Osteoblast (primary cell): ENCODE measurements around the gene LZTS2. TPM values are rescaled to one million over a fixed set of nuclear protein-coding genes. Genes with fewer than 3 reads are reported as not detected.
A peak's percentile ranks its signal among the peaks of the same experiment; 100 is the strongest.

Experiments
- DNase-seq: peaks from one replicate; pipeline ENCODE4 v3.0.0; 2011; ENCODE audit warnings: low spot score, mixed read lengths; ENCODE audit not compliant: insufficient read length; ENCODE audit errors: missing footprints
- H2AFZ ChIP-seq: 2 replicates; pipeline ENCODE4 v1.6.0; 2011; ENCODE audit warnings: mild to moderate bottlenecking, low read length
- H3K27ac ChIP-seq: 2 replicates; pipeline ENCODE4 v1.5.1; 2011; ENCODE audit warnings: mild to moderate bottlenecking, low read depth, low read length, moderate library complexity
- H3K27me3 ChIP-seq: 2 replicates; pipeline ENCODE4 v1.6.0; 2012; ENCODE audit warnings: mild to moderate bottlenecking, control low read depth, inconsistent platforms, low read length, moderate library complexity; ENCODE audit not compliant: insufficient read depth
- H3K36me3 ChIP-seq: 2 replicates; pipeline ENCODE4 v1.5.1; 2011; ENCODE audit warnings: mild to moderate bottlenecking, low read length, control low read depth, moderate library complexity; ENCODE audit not compliant: insufficient read depth
- H3K4me1 ChIP-seq: 2 replicates; pipeline ENCODE4 v1.5.1; 2011; ENCODE audit warnings: mild to moderate bottlenecking, low read length, control low read depth, moderate library complexity; ENCODE audit not compliant: insufficient read depth
- H3K4me2 ChIP-seq: 2 replicates; pipeline ENCODE4 v1.6.0; 2011; ENCODE audit warnings: mild to moderate bottlenecking, low read length; ENCODE audit not compliant: insufficient read depth
- H3K4me3 ChIP-seq: fragments of 200-600 bp; sonication (generic); 3 replicates; pipeline ENCODE4 v1.5.1; 2012; ENCODE audit warnings: mild to moderate bottlenecking, low read length, inconsistent platforms; ENCODE audit not compliant: insufficient read depth
- H3K79me2 ChIP-seq: 2 replicates; pipeline ENCODE4 v1.6.0; 2012; ENCODE audit warnings: mild to moderate bottlenecking, low read length, control low read depth, inconsistent platforms; ENCODE audit not compliant: insufficient read depth
- H3K9me3 ChIP-seq: 2 replicates; pipeline ENCODE4 v1.5.1; 2011; ENCODE audit warnings: low read depth, low read length, control low read depth
- H4K20me1 ChIP-seq: 2 replicates; pipeline ENCODE4 v1.6.0; 2012; ENCODE audit warnings: mild to moderate bottlenecking, low read length, control low read depth; ENCODE audit not compliant: insufficient read depth
- CTCF ChIP-seq: IDR thresholded peaks from 2 replicates; pipeline ENCODE4 v1.5.1; 2011; ENCODE audit warnings: mild to moderate bottlenecking, low read depth, low read length, moderate library complexity; ENCODE audit errors: extremely low read depth
- total RNA-seq: library from RNA; depleted of rRNA; stranded (reverse); fragments of >200 nt; gene quantifications from 2 replicates; pipeline ENCODE4 v1.2.3, GENCODE V29; 2012

Gene LZTS2
- total RNA-seq, 1 donor = 127 TPM

- TF ChIP-seq CTCF = no peak
- DNase-seq = peak; percentile 93
- Histone ChIP-seq H3K36me3 (peaks cover 12% of the 10 kb centered on the region), H2AFZ (peak overlapping the region; percentile 85), H4K20me1 (peaks cover 4% of the 10 kb centered on the region), H3K79me2 (peaks cover 21% of the 10 kb centered on the region), H3K27ac (no peak overlapping the region), H3K4me3 (peak overlapping the region; percentile 88), H3K4me1 (peaks cover 31% of the 10 kb centered on the region), H3K27me3 (no peaks in the 10 kb centered on the region), H3K4me2 (peak overlapping the region; percentile 99), H3K9me3 (no peaks in the 10 kb centered on the region)
Measured at GRCh38 chr10:100996678-100997359, 2.8 kb upstream of the LZTS2 start.

GRCh38 chr10:100997360-100998182 is 2.0 kb upstream of the LZTS2 start:
- Histone ChIP-seq H2AFZ (peak overlapping the region; percentile 85), H3K36me3 (peaks cover 13% of the 10 kb centered on the region), H3K9me3 (no peaks in the 10 kb centered on the region), H3K4me1 (peaks cover 38% of the 10 kb centered on the region), H3K27me3 (no peaks in the 10 kb centered on the region), H4K20me1 (peaks cover 12% of the 10 kb centered on the region), H3K4me3 (peak overlapping the region; percentile 88), H3K27ac (peak overlapping the region; percentile 99), H3K79me2 (peaks cover 28% of the 10 kb centered on the region), H3K4me2 (peak overlapping the region; percentile 99)
- peak; percentile 84 for TF ChIP-seq CTCF
- DNase-seq = peak; percentile 99

GRCh38 chr10:100998183-100998990 is 1.2 kb upstream of the LZTS2 start:
- peaks cover 38% of the 10 kb centered on the region for H3K4me1 ChIP-seq
- H3K4me2 ChIP-seq = peak overlapping the region; percentile 99
- H2AFZ ChIP-seq = peak overlapping the region; percentile 85
- H3K9me3 ChIP-seq = no peaks in the 10 kb centered on the region
- H3K27me3 ChIP-seq = no peaks in the 10 kb centered on the region
- peak overlapping the region; percentile 99 for H3K27ac ChIP-seq
- H3K4me3 ChIP-seq = peak overlapping the region; percentile 88
- peaks cover 15% of the 10 kb centered on the region for H3K36me3 ChIP-seq
- TF ChIP-seq CTCF = no peak
- peaks cover 37% of the 10 kb centered on the region for H3K79me2 ChIP-seq
- peaks cover 20% of the 10 kb centered on the region for H4K20me1 ChIP-seq
- peak; percentile 100 for DNase-seq
